ENCODE data around the gene THAP11. TPM values are rescaled to one million over a fixed set of nuclear protein-coding genes. Genes with fewer than 3 reads are reported as not detected.

The THAP11 gene
- total and polyA plus RNA-seq, 2 experiments from 2014 or later = 37.3 to 115 TPM

DNA sequence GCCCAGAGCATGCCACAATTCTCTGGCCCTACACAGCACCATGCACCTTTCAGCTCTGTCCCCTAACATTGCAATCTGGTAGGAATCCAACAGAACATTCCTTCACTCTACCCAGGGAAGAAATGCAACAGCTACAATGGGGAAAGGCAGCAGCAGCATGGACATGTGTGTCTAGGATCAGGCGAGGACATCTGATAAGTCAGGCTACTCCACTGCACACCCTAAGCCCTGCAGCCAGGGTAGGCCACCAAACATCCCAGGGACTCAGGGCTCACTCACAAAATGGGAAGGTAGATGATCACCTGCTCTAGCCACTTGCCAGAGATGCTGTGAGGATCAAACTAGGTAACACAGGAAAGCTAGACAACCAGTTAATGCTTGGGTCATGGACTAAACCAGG, 40.9 kb upstream of the THAP11 start:
- H3K36me3 Mint-ChIP-seq (ENCODE audit: low read depth) = peaks cover 47% of the 10 kb centered on the region
- H3K79me2 ChIP-seq (replicated peaks; ENCODE audit: insufficient read depth) = peaks cover 60% of the 10 kb centered on the region
- no peaks in the 10 kb centered on the region for H3F3A ChIP-seq (replicated peaks; ENCODE audit: low read depth)
- TF ChIP-seq ZNF114 (CRISPR knock-in tag; IDR thresholded peaks at IDR 0.05) (no peak), EZH2phosphoT487 (IDR thresholded peaks at IDR 0.05; ENCODE audit: unreplicated experiment) (no peak), JUNB (IDR thresholded peaks at IDR 0.05; ENCODE audit: unreplicated experiment) (no peak)
- TF ChIP-seq, protein P1, sequence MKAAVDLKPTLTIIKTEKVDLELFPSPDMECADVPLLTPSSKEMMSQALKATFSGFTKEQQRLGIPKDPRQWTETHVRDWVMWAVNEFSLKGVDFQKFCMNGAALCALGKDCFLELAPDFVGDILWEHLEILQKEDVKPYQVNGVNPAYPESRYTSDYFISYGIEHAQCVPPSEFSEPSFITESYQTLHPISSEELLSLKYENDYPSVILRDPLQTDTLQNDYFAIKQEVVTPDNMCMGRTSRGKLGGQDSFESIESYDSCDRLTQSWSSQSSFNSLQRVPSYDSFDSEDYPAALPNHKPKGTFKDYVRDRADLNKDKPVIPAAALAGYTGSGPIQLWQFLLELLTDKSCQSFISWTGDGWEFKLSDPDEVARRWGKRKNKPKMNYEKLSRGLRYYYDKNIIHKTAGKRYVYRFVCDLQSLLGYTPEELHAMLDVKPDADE (IDR thresholded peaks at IDR 0.05) = no peak
- TF ChIP-seq, protein P2, sequence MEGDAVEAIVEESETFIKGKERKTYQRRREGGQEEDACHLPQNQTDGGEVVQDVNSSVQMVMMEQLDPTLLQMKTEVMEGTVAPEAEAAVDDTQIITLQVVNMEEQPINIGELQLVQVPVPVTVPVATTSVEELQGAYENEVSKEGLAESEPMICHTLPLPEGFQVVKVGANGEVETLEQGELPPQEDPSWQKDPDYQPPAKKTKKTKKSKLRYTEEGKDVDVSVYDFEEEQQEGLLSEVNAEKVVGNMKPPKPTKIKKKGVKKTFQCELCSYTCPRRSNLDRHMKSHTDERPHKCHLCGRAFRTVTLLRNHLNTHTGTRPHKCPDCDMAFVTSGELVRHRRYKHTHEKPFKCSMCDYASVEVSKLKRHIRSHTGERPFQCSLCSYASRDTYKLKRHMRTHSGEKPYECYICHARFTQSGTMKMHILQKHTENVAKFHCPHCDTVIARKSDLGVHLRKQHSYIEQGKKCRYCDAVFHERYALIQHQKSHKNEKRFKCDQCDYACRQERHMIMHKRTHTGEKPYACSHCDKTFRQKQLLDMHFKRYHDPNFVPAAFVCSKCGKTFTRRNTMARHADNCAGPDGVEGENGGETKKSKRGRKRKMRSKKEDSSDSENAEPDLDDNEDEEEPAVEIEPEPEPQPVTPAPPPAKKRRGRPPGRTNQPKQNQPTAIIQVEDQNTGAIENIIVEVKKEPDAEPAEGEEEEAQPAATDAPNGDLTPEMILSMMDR (conservative IDR thresholded peaks at IDR 0.05; ENCODE audit: low read depth in 2 of 2) = no peak
- TF ChIP-seq, protein P3, sequence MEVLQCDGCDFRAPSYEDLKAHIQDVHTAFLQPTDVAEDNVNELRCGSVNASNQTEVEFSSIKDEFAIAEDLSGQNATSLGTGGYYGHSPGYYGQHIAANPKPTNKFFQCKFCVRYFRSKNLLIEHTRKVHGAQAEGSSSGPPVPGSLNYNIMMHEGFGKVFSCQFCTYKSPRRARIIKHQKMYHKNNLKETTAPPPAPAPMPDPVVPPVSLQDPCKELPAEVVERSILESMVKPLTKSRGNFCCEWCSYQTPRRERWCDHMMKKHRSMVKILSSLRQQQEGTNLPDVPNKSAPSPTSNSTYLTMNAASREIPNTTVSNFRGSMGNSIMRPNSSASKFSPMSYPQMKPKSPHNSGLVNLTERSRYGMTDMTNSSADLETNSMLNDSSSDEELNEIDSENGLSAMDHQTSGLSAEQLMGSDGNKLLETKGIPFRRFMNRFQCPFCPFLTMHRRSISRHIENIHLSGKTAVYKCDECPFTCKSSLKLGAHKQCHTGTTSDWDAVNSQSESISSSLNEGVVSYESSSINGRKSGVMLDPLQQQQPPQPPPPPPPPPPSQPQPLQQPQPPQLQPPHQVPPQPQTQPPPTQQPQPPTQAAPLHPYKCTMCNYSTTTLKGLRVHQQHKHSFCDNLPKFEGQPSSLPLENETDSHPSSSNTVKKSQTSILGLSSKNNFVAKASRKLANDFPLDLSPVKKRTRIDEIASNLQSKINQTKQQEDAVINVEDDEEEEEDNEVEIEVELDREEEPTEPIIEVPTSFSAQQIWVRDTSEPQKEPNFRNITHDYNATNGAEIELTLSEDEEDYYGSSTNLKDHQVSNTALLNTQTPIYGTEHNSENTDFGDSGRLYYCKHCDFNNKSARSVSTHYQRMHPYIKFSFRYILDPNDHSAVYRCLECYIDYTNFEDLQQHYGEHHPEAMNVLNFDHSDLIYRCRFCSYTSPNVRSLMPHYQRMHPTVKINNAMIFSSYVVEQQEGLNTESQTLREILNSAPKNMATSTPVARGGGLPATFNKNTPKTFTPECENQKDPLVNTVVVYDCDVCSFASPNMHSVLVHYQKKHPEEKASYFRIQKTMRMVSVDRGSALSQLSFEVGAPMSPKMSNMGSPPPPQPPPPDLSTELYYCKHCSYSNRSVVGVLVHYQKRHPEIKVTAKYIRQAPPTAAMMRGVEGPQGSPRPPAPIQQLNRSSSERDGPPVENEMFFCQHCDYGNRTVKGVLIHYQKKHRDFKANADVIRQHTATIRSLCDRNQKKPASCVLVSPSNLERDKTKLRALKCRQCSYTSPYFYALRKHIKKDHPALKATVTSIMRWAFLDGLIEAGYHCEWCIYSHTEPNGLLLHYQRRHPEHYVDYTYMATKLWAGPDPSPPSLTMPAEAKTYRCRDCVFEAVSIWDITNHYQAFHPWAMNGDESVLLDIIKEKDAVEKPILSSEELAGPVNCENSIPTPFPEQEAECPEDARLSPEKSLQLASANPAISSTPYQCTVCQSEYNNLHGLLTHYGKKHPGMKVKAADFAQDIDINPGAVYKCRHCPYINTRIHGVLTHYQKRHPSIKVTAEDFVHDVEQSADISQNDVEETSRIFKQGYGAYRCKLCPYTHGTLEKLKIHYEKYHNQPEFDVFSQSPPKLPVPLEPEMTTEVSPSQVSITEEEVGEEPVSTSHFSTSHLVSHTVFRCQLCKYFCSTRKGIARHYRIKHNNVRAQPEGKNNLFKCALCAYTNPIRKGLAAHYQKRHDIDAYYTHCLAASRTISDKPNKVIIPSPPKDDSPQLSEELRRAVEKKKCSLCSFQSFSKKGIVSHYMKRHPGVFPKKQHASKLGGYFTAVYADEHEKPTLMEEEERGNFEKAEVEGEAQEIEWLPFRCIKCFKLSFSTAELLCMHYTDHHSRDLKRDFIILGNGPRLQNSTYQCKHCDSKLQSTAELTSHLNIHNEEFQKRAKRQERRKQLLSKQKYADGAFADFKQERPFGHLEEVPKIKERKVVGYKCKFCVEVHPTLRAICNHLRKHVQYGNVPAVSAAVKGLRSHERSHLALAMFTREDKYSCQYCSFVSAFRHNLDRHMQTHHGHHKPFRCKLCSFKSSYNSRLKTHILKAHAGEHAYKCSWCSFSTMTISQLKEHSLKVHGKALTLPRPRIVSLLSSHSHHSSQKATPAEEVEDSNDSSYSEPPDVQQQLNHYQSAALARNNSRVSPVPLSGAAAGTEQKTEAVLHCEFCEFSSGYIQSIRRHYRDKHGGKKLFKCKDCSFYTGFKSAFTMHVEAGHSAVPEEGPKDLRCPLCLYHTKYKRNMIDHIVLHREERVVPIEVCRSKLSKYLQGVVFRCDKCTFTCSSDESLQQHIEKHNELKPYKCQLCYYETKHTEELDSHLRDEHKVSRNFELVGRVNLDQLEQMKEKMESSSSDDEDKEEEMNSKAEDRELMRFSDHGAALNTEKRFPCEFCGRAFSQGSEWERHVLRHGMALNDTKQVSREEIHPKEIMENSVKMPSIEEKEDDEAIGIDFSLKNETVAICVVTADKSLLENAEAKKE (CRISPR knock-in tag; IDR thresholded peaks at IDR 0.05) = no peak
- H4K20me1 ChIP-seq (replicated peaks; ENCODE audit: insufficient read depth) = peaks cover 24% of the 10 kb centered on the region; the same call in 1 of the 2 replicates
- no peak overlapping the region for H3K27ac Mint-ChIP-seq
- ATAC-seq (no peak), DNase-seq (ENCODE audit: low spot score) (no peak)
- H3K36me3 ChIP-seq (ENCODE audit: insufficient read depth) = peaks cover 7% of the 10 kb centered on the region; the same call in 1 of the 2 replicates
- no peaks in the 10 kb centered on the region for H3K9me2 ChIP-seq (ENCODE audit: insufficient read depth)
- H2AFZ ChIP-seq = no peak overlapping the region
- no peak overlapping the region for H3K4me3 ChIP-seq
- H3K27me3 Mint-ChIP-seq (ENCODE audit: insufficient read depth, low read depth, poor library complexity) = no peaks in the 10 kb centered on the region
- H3K27me3 ChIP-seq (ENCODE audit: insufficient read depth) = no peaks in the 10 kb centered on the region
- no peak overlapping the region for H3K4me3 Mint-ChIP-seq
- no peaks in the 10 kb centered on the region; the same call in 2 of the 3 replicates for H3K9me3 Mint-ChIP-seq
- H3K27ac ChIP-seq (ENCODE audit: low read depth) = no peak overlapping the region
- H3K4me1 Mint-ChIP-seq = peaks cover 9% of the 10 kb centered on the region
- peaks cover 8% of the 10 kb centered on the region for H3K4me1 ChIP-seq (ENCODE audit: insufficient read depth)
- no peak overlapping the region for H3K4me2 ChIP-seq
